NCI-H2171 treated with DMSO at 0.1 percent for 48 hours (cell line): ENCODE results near the gene CREG2.

Source experiments
- DNase-seq: peaks from one replicate; lab custom pipeline; 2025; lab: John Stamatoyannopoulos, UW

The CREG2 gene

GRCh38 chr2:101307503-101307902 lies 79.8 kb downstream of the CREG2 start:
- no peak for DNase-seq

- DNase-seq = no peak
These were observed 80.9 kb downstream of the CREG2 start for GRCh38 chr2:101306410-101306809.

GRCh38 chr2:101305492-101306078 lies 81.7 kb downstream of the CREG2 start:
- DNase-seq = no peak

- DNase-seq = no peak
These were observed 82.3 kb downstream of the CREG2 start for GRCh38 chr2:101305035-101305434.

GRCh38 chr2:101303688-101304087 lies 83.6 kb downstream of the CREG2 start:
- no peak for DNase-seq

- DNase-seq = no peak
These were observed 85.3 kb downstream of the CREG2 start for GRCh38 chr2:101302016-101302415.

- no peak for DNase-seq
These were observed 86.5 kb downstream of the CREG2 start for GRCh38 chr2:101300836-101301235.

GRCh38 chr2:101300164-101300563 lies 87.1 kb downstream of the CREG2 start:
- no peak for DNase-seq

GRCh38 chr2:101299604-101300003 lies 87.7 kb downstream of the CREG2 start:
- no peak for DNase-seq

GRCh38 chr2:101297383-101297782 lies 89.9 kb downstream of the CREG2 start:
- no peak for DNase-seq

- DNase-seq = no peak
These were observed 90.9 kb downstream of the CREG2 start for GRCh38 chr2:101296371-101296770.

GRCh38 chr2:101295895-101296294 lies 91.4 kb downstream of the CREG2 start:
- DNase-seq = no peak
